HepG2 (cell line): ENCODE results near the gene SYCE3. TPM values are rescaled to one million over a fixed set of nuclear protein-coding genes. Genes with fewer than 3 reads are reported as not detected.

Experiments used
- AGO1 ChIP-seq: fragments of 200-400 bp; formaldehyde crosslinking; IDR thresholded peaks from 2 replicates; pipeline ENCODE4 v1.6.1; 2017; ENCODE audit warnings: mild to moderate bottlenecking, low read depth, low read length, moderate library complexity; ENCODE audit not compliant: poor library complexity, severe bottlenecking
- AGO2 ChIP-seq: fragments of 200-400 bp; formaldehyde crosslinking; optimal IDR thresholded peaks from 2 replicates; pipeline ENCODE3; 2017; ENCODE audit warnings: mild to moderate bottlenecking, low read depth, low read length, moderate library complexity
- FOSL1 ChIP-seq: sonication (generic); formaldehyde crosslinking; IDR thresholded peaks from 2 replicates; pipeline ENCODE4 v1.9.0; 2021; ENCODE audit warnings: missing genetic modification reagents, borderline replicate concordance
- HNRNPK ChIP-seq: fragments of 200-400 bp; formaldehyde crosslinking; IDR thresholded peaks from 2 replicates; pipeline ENCODE4 v1.6.1; 2018; ENCODE audit warnings: low read length, low read depth, moderate library complexity, mild to moderate bottlenecking; ENCODE audit not compliant: poor library complexity, severe bottlenecking
- JUN ChIP-seq: sonication (generic); formaldehyde crosslinking; IDR thresholded peaks from 2 replicates; pipeline ENCODE4 v1.4.0; 2020; ENCODE audit warnings: mild to moderate bottlenecking, missing genetic modification reagents
- JUNB ChIP-seq: sonication (generic); formaldehyde crosslinking; IDR thresholded peaks from 2 replicates; pipeline ENCODE4 v1.8.0; 2022; ENCODE audit warnings: missing genetic modification reagents, mild to moderate bottlenecking, borderline replicate concordance
- KDM2A ChIP-seq: sonication (generic); formaldehyde crosslinking; IDR thresholded peaks from 2 replicates; pipeline ENCODE4 v1.4.0; 2020; ENCODE audit warnings: low read depth, missing genetic modification reagents, borderline replicate concordance
- MAFG ChIP-seq: sonication (generic); formaldehyde crosslinking; IDR thresholded peaks from 2 replicates; pipeline ENCODE4 v1.5.1; 2020; ENCODE audit warnings: mild to moderate bottlenecking, missing genetic modification reagents
- SP5 ChIP-seq: IDR thresholded peaks from 2 replicates; pipeline ENCODE4 v1.6.1; 2016; ENCODE audit warnings: low read depth, borderline replicate concordance
- U2AF1 ChIP-seq: fragments of 200-400 bp; formaldehyde crosslinking; optimal IDR thresholded peaks from 2 replicates; pipeline ENCODE3; 2017; ENCODE audit warnings: mild to moderate bottlenecking, low read depth, low read length
- ZBTB10 ChIP-seq: sonication (generic); formaldehyde crosslinking; IDR thresholded peaks from 2 replicates; pipeline ENCODE4 v1.4.0; 2020; ENCODE audit warnings: missing genetic modification reagents, borderline replicate concordance
- ZFX ChIP-seq: sonication (generic); formaldehyde crosslinking; IDR thresholded peaks from 2 replicates; pipeline ENCODE4 v1.4.0; 2020; ENCODE audit warnings: mild to moderate bottlenecking, low read depth, missing genetic modification reagents, moderate library complexity
- ZFY ChIP-seq: sonication (generic); formaldehyde crosslinking; IDR thresholded peaks from 2 replicates; pipeline ENCODE4 v1.4.0; 2020; ENCODE audit warnings: missing genetic modification reagents
- ZNF18 ChIP-seq: sonication (generic); formaldehyde crosslinking; IDR thresholded peaks from 2 replicates; pipeline ENCODE4 v1.8.0; 2022; ENCODE audit warnings: mild to moderate bottlenecking, missing genetic modification reagents; ENCODE audit not compliant: insufficient replicate concordance
- polyA plus RNA-seq, 8 experiments: library from polyadenylated mRNA; depleted of rRNA in 3 of 8; stranded (reverse) in 7 of 8; unstranded in 1 of 8; fragments of >200 nt; fragmentation: Illumina TruSeq in 4 of 8; extraction: Trizol in 4 of 8; gene quantifications; 2 replicates each; pipeline versions ENCODE4 v1.2.1 to v1.2.3, GENCODE V29; 2011 to 2016; ENCODE audit warnings: low read depth in 4 of 8, missing spikeins in 1 of 8, mixed read lengths in 1 of 8; ENCODE audit not compliant: insufficient read depth in 1 of 8
- total RNA-seq, 5 experiments: library from RNA; depleted of rRNA; stranded (reverse); fragments of >200 nt; fragmentation: Illumina TruSeq; extraction: Trizol; gene quantifications; 2 replicates each; pipeline ENCODE4 v1.2.3, GENCODE V29; 2016; ENCODE audit warnings: low read depth in 1 of 5
- TF ChIP-seq, protein P1 (sequence below): sonication (generic); formaldehyde crosslinking; IDR thresholded peaks from 2 replicates; pipeline ENCODE4 v1.5.0; 2020; ENCODE audit warnings: mild to moderate bottlenecking, missing genetic modification reagents, borderline replicate concordance
- TF ChIP-seq, protein P2 (sequence below): sonication (generic); formaldehyde crosslinking; IDR thresholded peaks from 2 replicates; pipeline ENCODE4 v1.8.1; 2023; ENCODE audit warnings: mild to moderate bottlenecking, moderate library complexity, missing genetic modification reagents

Gene SYCE3
- total and polyA plus RNA-seq, 2 of the 13 experiments (the other 11 are each of a cell fraction or from before 2014, with no cell fraction given), result not detected

GRCh38 chr22:50531962-50532674 is 30.6 kb downstream of the SYCE3 start (continued):
- TF ChIP-seq, protein P1, sequence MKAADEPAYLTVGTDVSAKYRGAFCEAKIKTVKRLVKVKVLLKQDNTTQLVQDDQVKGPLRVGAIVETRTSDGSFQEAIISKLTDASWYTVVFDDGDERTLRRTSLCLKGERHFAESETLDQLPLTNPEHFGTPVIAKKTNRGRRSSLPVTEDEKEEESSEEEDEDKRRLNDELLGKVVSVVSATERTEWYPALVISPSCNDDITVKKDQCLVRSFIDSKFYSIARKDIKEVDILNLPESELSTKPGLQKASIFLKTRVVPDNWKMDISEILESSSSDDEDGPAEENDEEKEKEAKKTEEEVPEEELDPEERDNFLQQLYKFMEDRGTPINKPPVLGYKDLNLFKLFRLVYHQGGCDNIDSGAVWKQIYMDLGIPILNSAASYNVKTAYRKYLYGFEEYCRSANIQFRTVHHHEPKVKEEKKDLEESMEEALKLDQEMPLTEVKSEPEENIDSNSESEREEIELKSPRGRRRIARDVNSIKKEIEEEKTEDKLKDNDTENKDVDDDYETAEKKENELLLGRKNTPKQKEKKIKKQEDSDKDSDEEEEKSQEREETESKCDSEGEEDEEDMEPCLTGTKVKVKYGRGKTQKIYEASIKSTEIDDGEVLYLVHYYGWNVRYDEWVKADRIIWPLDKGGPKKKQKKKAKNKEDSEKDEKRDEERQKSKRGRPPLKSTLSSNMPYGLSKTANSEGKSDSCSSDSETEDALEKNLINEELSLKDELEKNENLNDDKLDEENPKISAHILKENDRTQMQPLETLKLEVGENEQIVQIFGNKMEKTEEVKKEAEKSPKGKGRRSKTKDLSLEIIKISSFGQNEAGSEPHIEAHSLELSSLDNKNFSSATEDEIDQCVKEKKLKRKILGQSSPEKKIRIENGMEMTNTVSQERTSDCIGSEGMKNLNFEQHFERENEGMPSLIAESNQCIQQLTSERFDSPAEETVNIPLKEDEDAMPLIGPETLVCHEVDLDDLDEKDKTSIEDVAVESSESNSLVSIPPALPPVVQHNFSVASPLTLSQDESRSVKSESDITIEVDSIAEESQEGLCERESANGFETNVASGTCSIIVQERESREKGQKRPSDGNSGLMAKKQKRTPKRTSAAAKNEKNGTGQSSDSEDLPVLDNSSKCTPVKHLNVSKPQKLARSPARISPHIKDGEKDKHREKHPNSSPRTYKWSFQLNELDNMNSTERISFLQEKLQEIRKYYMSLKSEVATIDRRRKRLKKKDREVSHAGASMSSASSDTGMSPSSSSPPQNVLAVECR (CRISPR knock-in tag), result peak; percentile 51; the same call in 1 of the 2 replicates
- TF ChIP-seq JUN (CRISPR knock-in tag) (0 out of 2 replicates have a peak, but pooled peaks have one; percentile 54), AGO2 (peak; percentile 67), MAFG (CRISPR knock-in tag) (no peak), FOSL1 (CRISPR knock-in tag) (no peak), KDM2A (CRISPR knock-in tag) (peak; percentile 54; the same call in 1 of the 2 replicates), SP5 (CRISPR knock-in tag) (peak; percentile 43; the same call in 1 of the 2 replicates), U2AF1 (no peak), JUNB (no peak), ZFY (peak; percentile 62; the same call in 1 of the 2 replicates), ZNF18 (CRISPR knock-in tag) (peak; percentile 28), ZFX (CRISPR knock-in tag) (peak; percentile 80), HNRNPK (peak; percentile 67), AGO1 (peak; percentile 84), ZBTB10 (CRISPR knock-in tag) (peak; percentile 66; the same call in 1 of the 2 replicates)
- TF ChIP-seq, protein P2, sequence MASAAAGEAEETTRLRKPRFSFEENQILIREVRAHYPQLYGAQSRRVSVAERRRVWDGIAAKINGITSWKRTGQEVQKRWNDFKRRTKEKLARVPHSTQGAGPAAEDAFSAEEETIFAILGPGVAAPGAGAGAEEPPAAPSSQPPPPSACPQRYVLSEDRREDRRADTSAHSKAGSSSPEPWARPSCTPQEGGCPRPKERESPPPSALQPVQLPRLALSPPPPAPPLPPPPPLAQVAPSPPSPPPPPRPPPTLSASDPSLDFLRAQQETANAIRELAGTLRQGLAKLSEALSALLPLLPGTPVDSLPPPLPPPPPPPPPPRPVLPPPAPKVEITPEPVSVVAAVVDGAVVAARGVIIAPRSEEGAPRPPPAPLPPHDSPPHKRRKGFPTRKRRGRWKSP (CRISPR knock-in tag), result 0 out of 2 replicates have a peak, but pooled peaks have one; percentile 50
